ENCODE measurements around the gene DDX56.

DNA sequence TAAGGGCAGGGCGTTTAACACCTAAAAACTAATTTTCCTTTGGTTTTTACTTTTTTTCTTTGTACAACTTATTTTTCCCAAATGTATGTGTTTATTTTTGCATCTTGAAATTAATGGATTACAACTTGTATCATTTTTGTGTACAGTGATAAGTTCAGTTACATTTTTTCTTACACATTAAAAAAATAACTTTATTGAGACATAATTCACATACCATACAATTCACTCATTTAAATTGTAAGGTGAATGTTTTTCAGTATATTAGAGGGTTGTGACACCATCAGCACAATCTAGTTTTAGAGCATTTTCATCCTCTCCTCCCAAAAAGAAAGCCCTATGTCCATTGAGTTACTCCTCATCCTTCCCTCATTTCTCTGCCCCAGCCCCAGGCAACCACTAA, 44.3 kb upstream of the DDX56 start:
- TF ChIP-seq POLR2A (IDR thresholded peaks at IDR 0.05) = no peak
- TF ChIP-seq, protein P1, sequence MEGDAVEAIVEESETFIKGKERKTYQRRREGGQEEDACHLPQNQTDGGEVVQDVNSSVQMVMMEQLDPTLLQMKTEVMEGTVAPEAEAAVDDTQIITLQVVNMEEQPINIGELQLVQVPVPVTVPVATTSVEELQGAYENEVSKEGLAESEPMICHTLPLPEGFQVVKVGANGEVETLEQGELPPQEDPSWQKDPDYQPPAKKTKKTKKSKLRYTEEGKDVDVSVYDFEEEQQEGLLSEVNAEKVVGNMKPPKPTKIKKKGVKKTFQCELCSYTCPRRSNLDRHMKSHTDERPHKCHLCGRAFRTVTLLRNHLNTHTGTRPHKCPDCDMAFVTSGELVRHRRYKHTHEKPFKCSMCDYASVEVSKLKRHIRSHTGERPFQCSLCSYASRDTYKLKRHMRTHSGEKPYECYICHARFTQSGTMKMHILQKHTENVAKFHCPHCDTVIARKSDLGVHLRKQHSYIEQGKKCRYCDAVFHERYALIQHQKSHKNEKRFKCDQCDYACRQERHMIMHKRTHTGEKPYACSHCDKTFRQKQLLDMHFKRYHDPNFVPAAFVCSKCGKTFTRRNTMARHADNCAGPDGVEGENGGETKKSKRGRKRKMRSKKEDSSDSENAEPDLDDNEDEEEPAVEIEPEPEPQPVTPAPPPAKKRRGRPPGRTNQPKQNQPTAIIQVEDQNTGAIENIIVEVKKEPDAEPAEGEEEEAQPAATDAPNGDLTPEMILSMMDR (IDR thresholded peaks at IDR 0.05) = no peak
